A673 (cell line): ENCODE results near the gene TRAK1. TPM values are rescaled to one million over a fixed set of nuclear protein-coding genes. Genes with fewer than 3 reads are reported as not detected.

Experiments
- BruUV-seq: library from RNA; stranded (reverse); fragments of 400-500 nt; replicated peaks from 2 replicates; lab custom pipeline; 2021; lab: Mats Ljungman, UMichigan
- CTCF ChIA-PET: fragments of 300-600 bp; sonication (Branson Sonifier 250); formaldehyde crosslinking; loops from one replicate; lab custom pipeline; 2022; ENCODE audit warnings: antibody characterized with exemption; lab: Charles Lee
- POLR2A ChIA-PET: fragments of 300-600 bp; sonication (Branson Sonifier 250); formaldehyde crosslinking; loops from one replicate; lab custom pipeline; 2022; ENCODE audit warnings: antibody characterized with exemption; ENCODE audit not compliant: low non-redundant PET; lab: Charles Lee
- DNase-seq: peaks from one replicate; pipeline ENCODE4 v3.0.0-alpha.2; 2015; ENCODE audit warnings: low spot score
- H3K27ac ChIP-seq: fragments of 200-600 bp; sonication (generic); 2 replicates; pipeline ENCODE4 v1.5.1; 2016; ENCODE audit warnings: mixed run types, low read depth, mild to moderate bottlenecking, mixed read lengths, antibody characterized with exemption, low read length; ENCODE audit not compliant: poor library complexity, severe bottlenecking
- H3K27me3 ChIP-seq: fragments of 200-600 bp; sonication (generic); replicated peaks from 2 replicates; pipeline ENCODE4 v1.6.1; 2017; ENCODE audit warnings: mixed run types, low read depth, mild to moderate bottlenecking, mixed read lengths, antibody characterized with exemption, low read length; ENCODE audit not compliant: insufficient read depth, poor library complexity
- H3K36me3 ChIP-seq: fragments of 200-600 bp; sonication (generic); 2 replicates; pipeline ENCODE4 v1.6.1; 2016; ENCODE audit warnings: mixed run types, mild to moderate bottlenecking, mixed read lengths, antibody characterized with exemption, low read length; ENCODE audit not compliant: insufficient read depth, poor library complexity, severe bottlenecking
- H3K4me1 ChIP-seq: fragments of 200-600 bp; sonication (generic); 2 replicates; pipeline ENCODE4 v1.6.1; 2017; ENCODE audit warnings: mixed run types, mild to moderate bottlenecking, mixed read lengths, antibody characterized with exemption, low read length; ENCODE audit not compliant: insufficient read depth, poor library complexity, severe bottlenecking
- H3K4me3 ChIP-seq: fragments of 200-600 bp; sonication (generic); 2 replicates; pipeline ENCODE4 v1.5.1; 2016; ENCODE audit warnings: low read depth, mixed run types, mild to moderate bottlenecking, mixed read lengths, low read length; ENCODE audit not compliant: poor library complexity, severe bottlenecking
- H3K9me3 ChIP-seq: fragments of 200-600 bp; sonication (generic); 2 replicates; pipeline ENCODE4 v1.6.1; 2016; ENCODE audit warnings: mixed run types, low read depth, mild to moderate bottlenecking, mixed read lengths, antibody characterized with exemption, low read length; ENCODE audit not compliant: poor library complexity, severe bottlenecking
- CTCF ChIP-seq: fragments of 300-800, 200-600 bp; sonication (generic); conservative IDR thresholded peaks from 2 replicates; pipeline ENCODE4 v1.5.1; 2017; ENCODE audit warnings: low read depth, mild to moderate bottlenecking, antibody characterized with exemption, low read length, moderate library complexity, mixed read lengths
- EZH2 ChIP-seq: fragments of 200-600 bp; sonication (generic); IDR thresholded peaks from 2 replicates; pipeline ENCODE4 v1.6.1; 2017; ENCODE audit warnings: borderline replicate concordance, low read depth, mild to moderate bottlenecking, mixed read lengths, antibody characterized with exemption, low read length; ENCODE audit not compliant: poor library complexity, severe bottlenecking
- intact Hi-C: fragments of 100-400 bp; cut with micrococcal nuclease; formaldehyde crosslinking; loops from one replicate; pipeline ENCODE4 v1.10.0; 2022; ENCODE audit not compliant: unreplicated experiment
- total RNA-seq: library from RNA; stranded (reverse); gene quantifications from 2 replicates; pipeline ENCODE4 v1.2.3, GENCODE V29; 2021

Gene TRAK1
- total RNA-seq, 1 experiment from 2014 or later: 16.3 TPM

- Histone ChIP-seq H3K4me1 (no peaks in the 10 kb centered on the region), H3K9me3 (no peaks in the 10 kb centered on the region), H3K4me3 (no peak overlapping the region), H3K27ac (no peak overlapping the region), H3K27me3 (no peaks in the 10 kb centered on the region), H3K36me3 (peaks cover 4% of the 10 kb centered on the region)
- no peak for DNase-seq
- BruUV-seq: no TSS peak
- intact Hi-C loops: no loop called here
- POLR2A ChIA-PET: no interaction called here
- CTCF ChIA-PET: no interaction called here
- no peak for TF ChIP-seq CTCF
- TF ChIP-seq EZH2: no peak
Observed at GRCh38 chr3:42194943-42195510, 103.9 kb downstream of the TRAK1 start.

GRCh38 chr3:42195879-42196330 lies 104.7 kb downstream of the TRAK1 start:
- no peak for DNase-seq
- H3K27me3 ChIP-seq: no peaks in the 10 kb centered on the region
- ChIA-PET CTCF (no interaction called here), POLR2A (no interaction called here)
- H3K9me3 ChIP-seq: no peaks in the 10 kb centered on the region
- H3K27ac ChIP-seq: no peak overlapping the region
- no TSS peak for BruUV-seq
- H3K36me3 ChIP-seq: peaks cover 4% of the 10 kb centered on the region
- TF ChIP-seq EZH2: no peak
- TF ChIP-seq CTCF: no peak
- intact Hi-C loops: no loop called here
- no peaks in the 10 kb centered on the region for H3K4me1 ChIP-seq
- H3K4me3 ChIP-seq: no peak overlapping the region

- intact Hi-C loops: no loop called here
- no peak for DNase-seq
- no peak for TF ChIP-seq CTCF
- TF ChIP-seq EZH2: no peak
- no peak overlapping the region for H3K4me3 ChIP-seq
- no peaks in the 10 kb centered on the region for H3K4me1 ChIP-seq
- no peak overlapping the region for H3K27ac ChIP-seq
- H3K9me3 ChIP-seq: no peaks in the 10 kb centered on the region
- no TSS peak for BruUV-seq
- H3K27me3 ChIP-seq: no peaks in the 10 kb centered on the region
- H3K36me3 ChIP-seq: peaks cover 4% of the 10 kb centered on the region
- POLR2A ChIA-PET: no interaction called here
- CTCF ChIA-PET: no interaction called here
Observed at GRCh38 chr3:42198709-42199108, 107.6 kb downstream of the TRAK1 start.
